OCI-LY3 (cell line): Measurements from ENCODE around the gene TMEFF1.

Experiments
- EZH2phosphoT487 ChIP-seq: fragments of 200-600 bp; shearing (Covaris generic); IDR thresholded peaks from 2 replicates; pipeline ENCODE4 v1.6.1; 2018; ENCODE audit warnings: antibody characterized with exemption, mixed run types, low read depth
- TF ChIP-seq, protein P1 (sequence below): fragments of 200-600, 300-600 bp; sonication (generic); IDR thresholded peaks from 2 replicates; pipeline ENCODE4 v1.5.1; 2014; ENCODE audit warnings: antibody characterized with exemption, low read length, low read depth

- TF ChIP-seq, protein P1, sequence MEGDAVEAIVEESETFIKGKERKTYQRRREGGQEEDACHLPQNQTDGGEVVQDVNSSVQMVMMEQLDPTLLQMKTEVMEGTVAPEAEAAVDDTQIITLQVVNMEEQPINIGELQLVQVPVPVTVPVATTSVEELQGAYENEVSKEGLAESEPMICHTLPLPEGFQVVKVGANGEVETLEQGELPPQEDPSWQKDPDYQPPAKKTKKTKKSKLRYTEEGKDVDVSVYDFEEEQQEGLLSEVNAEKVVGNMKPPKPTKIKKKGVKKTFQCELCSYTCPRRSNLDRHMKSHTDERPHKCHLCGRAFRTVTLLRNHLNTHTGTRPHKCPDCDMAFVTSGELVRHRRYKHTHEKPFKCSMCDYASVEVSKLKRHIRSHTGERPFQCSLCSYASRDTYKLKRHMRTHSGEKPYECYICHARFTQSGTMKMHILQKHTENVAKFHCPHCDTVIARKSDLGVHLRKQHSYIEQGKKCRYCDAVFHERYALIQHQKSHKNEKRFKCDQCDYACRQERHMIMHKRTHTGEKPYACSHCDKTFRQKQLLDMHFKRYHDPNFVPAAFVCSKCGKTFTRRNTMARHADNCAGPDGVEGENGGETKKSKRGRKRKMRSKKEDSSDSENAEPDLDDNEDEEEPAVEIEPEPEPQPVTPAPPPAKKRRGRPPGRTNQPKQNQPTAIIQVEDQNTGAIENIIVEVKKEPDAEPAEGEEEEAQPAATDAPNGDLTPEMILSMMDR = no peak
- no peak for TF ChIP-seq EZH2phosphoT487
Observed at GRCh38 chr9:100466829-100467221, 6.1 kb upstream of the TMEFF1 start.
